Inflammatory macrophage (primary cell): ENCODE data around the gene ABCB4.

Experiments used
- DNase-seq, 2 donors: peaks; one replicate each; pipeline ENCODE4 v3.0.0-alpha.2; 2020 to 2022
- total RNA-seq, 18 experiments: gene quantifications; one replicate each; lab custom pipeline; 2026; ENCODE audit warnings: mixed read lengths in 6 of 18, inconsistent platforms in 2 of 18; lab: John Stamatoyannopoulos, UW

ABCB4 gene
- total RNA-seq: 0.23 to 6.3 (median 2.3) reads per million in 18 experiments

GRCh38 chr7:87475359-87476178, at the start of gene ABCB4:
Gene ABCB4 (minus strand): TSS chr7:87475680. CDS start chr7:87475465, 215 bp downstream.
- DNase-seq: peak in 1 of 2 donors; percentile 10

- DNase-seq: no peak
Measured at GRCh38 chr7:87518735-87519134, 43.3 kb upstream of the ABCB4 start.

GRCh38 chr7:87517891-87518290, 42.4 kb upstream of the ABCB4 start:
- no peak for DNase-seq

GRCh38 chr7:87517136-87517815, 41.8 kb upstream of the ABCB4 start:
- DNase-seq: peak in 1 of 2 donors; percentile 4

- DNase-seq: no peak
Measured at GRCh38 chr7:87513735-87514335, 38.4 kb upstream of the ABCB4 start.

- DNase-seq: no peak
Measured at GRCh38 chr7:87512906-87513305, 37.4 kb upstream of the ABCB4 start.

- no peak for DNase-seq
Measured at GRCh38 chr7:87511510-87511909, 36.0 kb upstream of the ABCB4 start.

- DNase-seq: no peak
Measured at GRCh38 chr7:87510411-87510875, 35.0 kb upstream of the ABCB4 start.

- DNase-seq: no peak
Measured at GRCh38 chr7:87507446-87507845, 32.0 kb upstream of the ABCB4 start.

- peak in 1 of 2 donors; percentile 20 for DNase-seq
Measured at GRCh38 chr7:87506246-87507180, 31.0 kb upstream of the ABCB4 start.

- no peak for DNase-seq
Measured at GRCh38 chr7:87505557-87506245, 30.2 kb upstream of the ABCB4 start.

GRCh38 chr7:87505122-87505521, 29.6 kb upstream of the ABCB4 start:
- DNase-seq: no peak

GRCh38 chr7:87499494-87499893, 24.0 kb upstream of the ABCB4 start:
- no peak for DNase-seq

- DNase-seq: no peak
Measured at GRCh38 chr7:87498893-87499292, 23.4 kb upstream of the ABCB4 start.

GRCh38 chr7:87497482-87497881, 22.0 kb upstream of the ABCB4 start:
- DNase-seq: no peak

GRCh38 chr7:87495366-87495765, 19.9 kb upstream of the ABCB4 start:
- DNase-seq: no peak

- DNase-seq: no peak
Measured at GRCh38 chr7:87494454-87494853, 19.0 kb upstream of the ABCB4 start.

GRCh38 chr7:87483131-87483530, 7.7 kb upstream of the ABCB4 start:
- no peak for DNase-seq

GRCh38 chr7:87482115-87482514, 6.6 kb upstream of the ABCB4 start:
- DNase-seq: no peak

- no peak for DNase-seq
Measured at GRCh38 chr7:87480386-87480785, 4.9 kb upstream of the ABCB4 start.

GRCh38 chr7:87479951-87480350, 4.5 kb upstream of the ABCB4 start:
- no peak for DNase-seq

- DNase-seq: no peak
Measured at GRCh38 chr7:87476179-87476557, 688 bp upstream of the ABCB4 start.
